Endometrium (tissue), 2 donors: Measurements from ENCODE around the gene WDR86.

Experiments used
- FAIRE-seq: peaks from 2 replicates; lab custom pipeline; 2012; peaks lifted over from hg19 to GRCh38; lab: Jason Lieb, UNC
- donor health status: control.
- donor health status: control.

Gene WDR86

DNA sequence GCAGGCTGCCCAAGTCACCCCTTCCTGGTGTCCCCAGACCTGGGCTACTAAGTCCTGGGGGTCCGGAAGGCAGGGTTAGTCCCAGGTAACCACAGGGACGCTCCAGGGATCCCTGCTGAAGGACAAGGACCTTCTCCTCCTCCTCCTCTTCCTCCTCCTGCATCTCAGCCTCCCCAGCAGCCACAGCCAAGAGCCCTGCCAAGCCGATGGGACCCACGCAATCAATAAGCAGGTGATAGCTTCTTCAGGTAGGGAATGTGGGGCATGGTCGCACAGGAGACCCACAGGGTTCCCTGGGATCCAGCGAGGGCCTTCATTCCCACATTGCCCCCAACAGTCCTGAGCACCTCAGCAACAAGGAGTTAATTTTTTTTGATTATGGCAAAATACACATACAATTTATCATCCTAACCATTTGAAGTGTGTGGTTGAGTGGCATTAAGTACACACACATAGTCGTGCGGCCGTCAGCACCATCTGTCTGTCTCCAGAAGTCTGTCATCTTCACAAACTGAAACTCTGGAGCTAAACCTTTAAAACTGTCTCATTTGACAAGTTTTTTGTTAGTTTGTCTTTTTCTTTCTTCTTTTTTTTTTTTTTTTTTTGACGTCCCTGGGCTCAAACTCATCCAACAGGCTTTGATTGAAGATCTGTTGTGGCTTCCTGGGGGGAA is 18.0 kb upstream of the WDR86 start:
- peak; percentile 53 for FAIRE-seq

DNA sequence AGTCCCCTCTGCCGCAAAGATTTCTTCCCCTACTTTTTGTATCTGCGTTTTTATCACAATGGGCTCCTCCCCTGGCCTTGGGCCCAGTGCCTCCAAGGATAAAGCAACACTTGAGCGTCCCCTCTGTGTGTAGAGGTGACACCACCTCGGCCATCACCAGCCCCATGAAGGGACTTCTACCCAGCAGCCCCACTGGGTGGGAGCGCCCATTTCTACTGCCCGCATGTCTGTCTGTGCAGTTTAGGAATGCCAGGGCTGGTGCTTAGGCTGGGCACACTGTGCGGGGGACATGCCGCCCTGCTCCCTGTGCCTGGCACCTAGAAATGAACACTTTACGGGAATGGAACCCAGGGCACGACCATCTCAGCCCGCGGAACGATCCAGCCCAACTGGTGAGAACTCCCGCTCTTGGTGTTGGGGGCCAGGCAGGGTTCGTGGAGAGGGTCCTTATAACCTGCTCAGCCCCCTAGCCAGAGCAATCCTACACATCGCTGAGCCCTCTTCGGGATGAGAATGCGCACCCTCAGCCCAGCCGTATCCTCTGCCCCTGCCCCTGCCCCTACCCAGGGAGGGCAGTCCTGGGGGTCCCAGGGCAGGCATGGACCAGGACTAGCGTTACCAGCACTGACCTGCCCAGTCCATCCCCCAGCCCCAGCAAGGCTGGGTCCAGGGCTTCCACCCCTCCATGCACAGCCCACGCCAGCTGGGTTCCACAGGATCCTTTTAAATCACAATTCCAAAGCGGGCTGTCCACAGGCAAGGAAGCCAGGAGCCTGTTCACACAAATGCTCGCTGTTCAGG is 17.3 kb upstream of the WDR86 start:
- FAIRE-seq = no peak

DNA sequence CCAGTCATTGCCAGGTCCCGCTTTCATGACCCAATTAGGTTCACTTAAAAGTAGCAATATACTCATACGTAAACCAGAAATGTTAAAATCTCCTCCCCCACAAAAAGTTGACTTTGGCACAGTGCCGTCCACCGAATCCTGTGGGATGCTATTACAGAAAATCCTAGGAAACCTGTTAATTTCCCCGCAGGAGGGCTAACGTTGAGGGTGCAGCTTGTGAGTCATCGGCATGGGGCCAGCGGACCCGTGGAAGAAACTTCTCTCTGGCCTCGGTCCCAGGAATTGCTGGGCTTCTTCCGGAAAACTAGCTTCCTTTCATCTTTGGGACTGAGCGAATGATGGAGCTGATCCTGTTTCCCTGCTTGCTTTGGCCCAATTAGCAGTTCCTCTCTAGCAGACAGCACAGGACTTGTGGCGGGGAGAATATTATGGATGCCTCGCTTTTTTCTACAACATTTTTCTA is 16.6 kb upstream of the WDR86 start:
- peak; percentile 8 for FAIRE-seq

DNA sequence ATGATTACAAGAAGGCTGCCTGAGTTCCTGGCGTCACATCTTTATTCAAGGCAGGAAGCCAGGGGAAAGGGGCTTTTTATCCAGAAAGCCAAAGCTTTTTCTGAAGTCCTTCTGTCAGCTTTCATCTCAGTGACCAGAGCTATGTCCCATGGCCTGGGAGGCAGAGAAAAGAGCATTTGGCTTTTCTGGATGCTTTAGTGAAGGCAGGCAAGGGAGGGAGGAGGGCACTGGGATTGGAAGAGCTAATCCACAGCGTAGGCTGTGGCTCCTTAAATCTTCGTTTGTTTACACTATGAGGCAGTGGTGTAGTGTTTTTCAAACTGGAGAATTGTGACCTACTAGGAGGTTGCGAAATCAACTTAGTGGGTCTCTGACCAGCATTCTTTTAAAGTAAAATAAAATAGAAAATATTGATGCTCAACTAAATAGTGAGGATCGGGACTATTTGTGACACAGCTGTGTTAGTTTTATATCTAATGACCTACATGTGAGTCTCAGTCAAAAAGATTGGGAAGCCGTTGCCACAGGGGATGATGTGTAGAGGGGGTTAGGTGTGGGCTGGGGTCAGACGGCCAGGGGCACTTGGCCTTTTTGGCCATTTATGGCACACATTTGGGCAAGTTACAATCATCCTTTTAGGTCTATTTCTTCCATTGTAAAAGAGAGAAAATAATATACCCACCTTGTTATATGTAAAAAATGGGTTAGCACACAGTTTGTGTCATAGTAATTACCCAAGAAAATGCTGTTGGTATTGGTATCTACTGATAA is 16.0 kb upstream of the WDR86 start:
- FAIRE-seq = peak; percentile 85

DNA sequence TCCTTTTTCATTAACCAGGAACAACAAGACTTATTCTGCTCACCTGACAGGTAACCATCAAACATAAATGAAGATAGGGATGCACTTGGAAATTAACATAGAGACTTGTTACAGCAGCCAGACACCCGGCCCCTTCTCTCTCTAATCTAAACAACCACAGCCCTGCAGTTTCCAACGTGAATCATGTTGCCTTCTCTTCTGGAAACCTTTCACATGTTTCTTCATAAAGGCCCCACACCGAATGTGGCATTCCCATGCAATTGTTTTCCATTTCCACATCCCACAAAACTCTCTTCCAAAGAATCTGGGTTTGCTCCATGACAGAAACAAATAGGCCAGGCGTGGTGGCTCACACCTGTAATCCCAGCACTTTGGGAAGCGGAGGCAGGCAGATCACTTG is 15.0 kb upstream of the WDR86 start:
- FAIRE-seq = no peak

DNA sequence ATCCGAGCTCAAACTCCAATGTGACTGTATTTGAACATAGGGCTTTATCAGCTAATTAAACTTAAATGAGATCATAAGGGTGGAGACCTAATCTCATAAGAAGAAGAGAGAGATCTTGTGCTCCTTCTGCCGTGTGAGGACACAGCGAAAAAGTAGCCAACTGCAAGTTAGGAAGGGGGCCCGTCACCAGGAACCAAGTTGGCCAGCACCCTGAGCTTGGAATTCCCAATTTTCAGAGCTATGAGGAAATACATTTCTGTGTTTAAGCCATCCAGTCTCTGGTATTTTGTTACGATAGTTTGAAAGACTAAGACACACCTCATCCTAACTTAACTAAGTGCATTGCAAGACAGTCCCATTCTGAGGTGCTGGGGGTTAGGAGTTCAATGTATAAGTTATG is 14.1 kb upstream of the WDR86 start:
- FAIRE-seq = no peak

DNA sequence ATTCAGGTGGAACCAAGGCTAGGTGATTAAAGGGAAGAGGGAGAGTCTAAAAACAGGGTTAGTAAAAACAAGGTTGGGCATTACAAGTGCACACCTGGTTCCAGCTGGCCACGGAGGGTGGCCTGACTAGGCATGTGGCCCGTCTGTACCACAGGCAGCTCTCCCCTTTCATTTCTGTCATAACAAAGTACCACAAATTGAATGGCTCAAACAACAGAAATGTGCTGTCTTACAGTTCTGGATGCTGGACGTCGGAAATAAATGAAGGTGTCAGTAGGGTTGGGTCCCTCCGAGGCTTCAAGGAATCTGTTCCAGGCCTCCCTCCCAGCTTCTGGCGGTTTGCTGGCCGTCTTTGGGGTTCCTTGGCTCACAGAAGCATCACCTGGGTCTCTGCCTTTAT is 13.4 kb upstream of the WDR86 start:
- no peak for FAIRE-seq

DNA sequence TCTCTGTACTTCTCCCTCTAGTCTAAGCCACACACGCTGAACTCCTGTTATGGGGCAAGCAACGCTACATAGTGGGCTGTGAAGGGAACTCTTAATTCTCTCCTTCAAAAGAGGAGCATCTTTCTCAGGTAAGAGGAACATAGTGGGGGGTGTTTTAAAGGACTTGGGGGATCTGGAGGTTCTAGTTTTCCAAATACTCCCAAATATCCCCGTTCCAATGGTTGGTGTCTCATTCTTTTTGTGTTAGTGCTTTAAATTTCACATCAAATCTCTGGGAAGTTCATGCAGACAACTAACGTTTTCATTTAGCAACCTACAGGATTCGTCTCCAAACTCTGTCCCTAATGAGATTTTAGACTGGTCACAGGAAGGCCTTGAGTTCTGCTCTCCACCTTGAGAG is 12.4 kb upstream of the WDR86 start:
- no peak for FAIRE-seq

DNA sequence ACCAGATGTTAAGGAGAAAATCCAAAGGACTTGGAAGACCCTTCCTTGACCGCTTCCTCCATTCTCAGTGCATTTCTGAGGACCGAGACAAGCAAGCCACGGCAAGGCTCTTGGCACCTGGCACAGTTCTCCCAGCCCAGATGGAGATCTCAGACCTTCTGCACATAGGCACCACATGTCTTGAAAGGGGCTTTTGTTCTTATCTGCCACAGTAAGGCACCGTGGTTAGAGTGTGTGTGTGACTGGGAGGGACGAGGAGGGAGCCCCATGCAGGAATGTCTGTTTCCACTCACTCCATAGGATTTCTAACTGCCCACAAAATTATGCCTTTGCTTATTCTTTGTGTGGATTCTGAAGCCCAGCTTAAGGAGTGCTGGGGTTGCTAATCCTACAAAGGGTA is 10.3 kb upstream of the WDR86 start:
- FAIRE-seq = no peak

DNA sequence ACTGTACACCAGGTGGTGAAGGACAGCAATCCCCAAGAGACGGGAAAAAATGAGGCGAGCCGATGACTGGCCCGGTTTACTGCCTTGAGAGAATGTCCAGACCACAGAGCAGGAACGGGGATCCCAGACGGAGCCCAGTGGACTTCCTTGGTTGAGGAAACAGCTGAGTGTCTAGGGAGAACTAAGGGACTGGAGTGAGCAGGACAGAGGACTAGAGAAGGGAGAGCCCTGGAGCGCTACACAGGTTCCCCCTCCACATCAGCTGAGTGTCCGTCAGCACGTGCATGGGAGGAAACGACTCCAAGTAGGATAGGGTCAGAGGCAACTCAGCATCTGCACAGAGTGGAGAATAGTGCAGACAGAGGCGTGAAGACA is 7.1 kb upstream of the WDR86 start:
- FAIRE-seq = no peak

DNA sequence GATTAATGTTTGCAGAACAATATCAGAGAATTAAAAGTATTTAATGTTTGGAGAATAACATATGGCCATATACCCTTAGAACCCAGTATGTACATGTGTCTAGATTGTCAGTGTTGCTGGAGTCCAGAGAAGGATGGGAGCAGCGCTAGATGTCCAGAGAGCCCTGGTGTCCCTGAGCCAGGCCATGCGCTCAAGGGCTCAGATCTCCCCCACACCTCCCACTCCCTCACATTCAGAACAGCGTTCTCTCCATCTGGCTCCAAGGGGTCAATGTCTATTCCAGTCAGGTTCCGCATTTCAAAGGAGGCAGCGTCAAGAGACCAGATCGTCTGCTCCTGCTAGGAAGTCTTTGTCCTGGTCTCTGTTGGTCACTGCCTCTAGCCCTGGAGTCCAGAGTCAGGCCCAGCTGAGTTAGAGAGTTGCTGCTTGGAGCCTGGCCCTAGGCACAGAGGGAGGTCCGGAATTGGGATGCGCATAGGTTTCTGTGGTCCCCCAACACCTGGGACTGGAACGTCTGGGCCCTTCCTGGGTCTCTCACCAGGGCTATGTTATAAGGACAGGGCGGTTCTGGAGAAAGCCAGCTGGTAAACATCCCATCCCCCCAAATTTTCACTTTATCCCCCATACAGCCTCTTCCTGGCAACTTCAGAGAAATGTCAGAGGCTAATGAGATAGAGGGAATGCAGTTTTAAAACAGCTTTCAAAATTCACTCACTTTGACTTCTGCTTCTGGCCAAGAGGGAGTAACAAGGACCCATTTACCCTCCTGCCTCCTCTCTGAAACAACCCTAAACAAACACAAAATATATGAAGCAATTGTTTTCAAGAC is 6.5 kb upstream of the WDR86 start:
- no peak for FAIRE-seq

DNA sequence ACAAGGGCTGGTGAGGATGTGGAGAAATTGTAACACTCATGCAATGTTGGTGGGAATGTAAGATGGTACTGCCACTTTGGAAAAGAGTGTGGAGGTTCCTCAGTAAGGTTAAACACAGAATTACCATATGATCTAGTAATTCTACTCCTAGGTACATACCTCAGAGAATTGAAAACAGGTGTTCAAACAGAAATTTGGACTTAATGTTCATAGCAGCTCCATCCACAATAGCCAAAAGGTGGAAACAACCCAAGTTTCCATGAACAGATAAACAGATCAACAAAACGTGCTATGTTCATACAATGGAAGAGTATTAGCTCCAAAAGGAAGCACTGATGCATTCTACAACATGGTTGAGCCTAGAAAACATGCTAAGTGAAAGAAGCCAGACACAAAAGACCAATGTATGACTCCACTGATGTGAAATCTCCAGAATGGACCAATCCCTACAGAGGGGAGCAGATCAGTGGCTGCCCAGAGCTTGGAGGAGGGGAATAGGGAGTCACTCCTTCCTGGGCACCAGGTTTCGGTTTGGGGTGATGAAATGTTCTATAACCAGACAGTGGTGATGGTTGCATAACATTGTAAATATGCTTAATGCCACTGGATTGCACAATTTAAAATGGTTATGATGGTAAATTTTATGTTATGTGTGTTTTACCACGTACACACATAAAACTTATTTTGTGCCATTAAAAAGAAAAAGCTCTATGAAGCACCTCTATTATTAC is 5.7 kb upstream of the WDR86 start:
- no peak for FAIRE-seq

DNA sequence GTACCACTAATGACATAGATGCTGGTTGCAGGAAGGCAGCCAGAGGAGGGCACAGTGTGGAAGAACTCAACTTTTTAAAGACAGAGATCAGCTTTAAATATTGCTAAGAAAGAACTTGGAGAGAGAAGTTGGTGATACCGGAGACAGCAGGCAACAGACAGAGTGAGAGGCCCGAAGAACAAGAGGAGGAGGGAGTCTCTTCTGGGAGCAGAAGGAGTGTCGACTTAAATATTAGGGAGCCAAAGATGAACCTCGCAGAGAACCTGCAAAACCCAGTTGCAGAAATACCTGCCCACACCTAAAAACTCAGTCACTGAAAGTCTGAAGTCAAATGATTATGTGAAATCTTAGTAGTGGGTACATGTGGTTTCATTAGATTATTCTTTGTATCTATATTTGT is 3.4 kb upstream of the WDR86 start:
- FAIRE-seq = no peak

DNA sequence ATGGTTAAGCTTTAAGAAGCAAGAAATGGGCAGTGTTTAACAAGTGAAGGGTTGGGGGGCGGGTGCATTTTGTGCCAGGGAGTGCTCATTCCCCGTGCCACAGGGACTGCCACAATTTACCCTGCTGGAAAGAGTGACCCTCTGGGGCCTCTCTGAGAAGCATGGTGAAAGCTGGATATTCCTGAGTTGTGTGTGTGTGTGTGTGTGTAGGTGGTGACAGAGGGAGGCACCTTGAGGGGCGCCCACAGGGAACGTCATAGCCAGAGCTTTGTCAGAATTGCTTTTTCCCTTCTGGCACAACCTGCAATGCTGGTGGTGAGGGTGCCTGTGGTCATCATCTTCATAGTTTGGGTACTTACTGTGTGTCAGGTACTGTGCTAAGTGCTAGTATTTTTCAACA is 2.5 kb upstream of the WDR86 start:
- FAIRE-seq = no peak

DNA sequence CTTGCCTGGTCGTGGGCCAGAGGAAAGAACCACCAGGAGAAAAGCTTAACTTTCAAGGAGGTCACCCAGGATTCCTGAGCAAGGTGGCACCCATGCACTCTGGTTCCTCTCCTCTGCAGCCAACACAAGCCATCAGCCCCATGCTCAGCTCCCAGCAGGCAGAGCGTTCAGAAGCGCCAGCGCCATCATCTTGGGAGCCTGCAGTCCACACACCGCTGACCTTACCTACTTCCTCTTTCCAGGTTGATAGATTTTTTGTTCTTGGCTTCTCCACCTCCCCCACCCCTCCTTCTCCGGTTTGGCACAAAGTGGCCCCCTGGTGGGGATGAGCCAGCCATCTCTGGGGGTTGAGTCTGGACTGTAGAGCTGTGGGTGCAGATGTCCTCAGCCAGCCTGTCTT is 1.7 kb upstream of the WDR86 start:
- no peak for FAIRE-seq

DNA sequence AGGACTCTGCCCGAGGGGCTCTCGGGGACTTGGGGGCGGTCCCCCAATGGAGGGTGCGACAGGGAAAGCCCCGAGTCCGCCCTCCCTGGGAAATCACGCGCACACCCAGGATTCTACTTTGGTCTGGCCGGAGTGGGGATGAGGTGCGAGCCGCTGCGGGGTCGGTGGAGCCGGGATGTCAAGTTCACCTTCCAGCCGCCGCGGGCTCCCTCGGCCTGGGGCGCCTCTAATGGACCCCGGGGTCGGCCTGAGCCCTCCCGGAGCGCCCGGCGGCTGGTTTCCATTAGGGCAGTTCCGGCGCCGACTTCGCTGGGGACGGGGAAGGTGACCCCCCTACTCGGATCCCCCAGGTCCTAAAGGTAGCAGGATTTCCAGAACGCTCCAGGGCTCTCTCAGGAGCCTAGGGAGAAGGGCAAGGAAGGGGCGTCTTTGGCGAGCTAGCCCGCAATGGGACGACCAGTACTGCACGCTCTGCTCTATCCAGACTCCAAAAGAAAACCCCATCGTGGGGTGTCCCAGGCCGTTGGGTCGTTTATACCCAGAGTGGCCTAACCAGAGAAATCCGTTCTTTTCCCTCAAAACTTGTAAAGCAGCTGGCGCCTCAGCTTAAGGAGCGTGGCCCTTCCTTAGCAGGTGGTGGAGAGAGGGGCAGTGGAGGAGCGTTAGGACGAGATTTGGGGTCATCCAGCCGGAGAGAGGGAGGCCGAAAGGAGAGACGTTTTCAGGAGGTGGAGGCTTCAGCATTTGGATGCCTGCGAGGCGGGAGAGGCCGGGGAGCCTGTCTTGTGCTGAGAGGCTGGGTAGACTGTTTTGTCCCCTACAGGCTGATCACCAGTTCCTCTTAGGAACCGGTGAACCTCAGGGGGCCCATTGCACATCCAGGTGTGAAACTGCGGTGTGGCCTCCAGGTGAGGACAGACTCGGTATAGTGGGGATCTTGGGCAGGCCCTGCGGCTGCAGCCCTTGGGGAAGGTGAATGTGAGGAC is 860 bp upstream of the WDR86 start:
- FAIRE-seq = no peak

DNA sequence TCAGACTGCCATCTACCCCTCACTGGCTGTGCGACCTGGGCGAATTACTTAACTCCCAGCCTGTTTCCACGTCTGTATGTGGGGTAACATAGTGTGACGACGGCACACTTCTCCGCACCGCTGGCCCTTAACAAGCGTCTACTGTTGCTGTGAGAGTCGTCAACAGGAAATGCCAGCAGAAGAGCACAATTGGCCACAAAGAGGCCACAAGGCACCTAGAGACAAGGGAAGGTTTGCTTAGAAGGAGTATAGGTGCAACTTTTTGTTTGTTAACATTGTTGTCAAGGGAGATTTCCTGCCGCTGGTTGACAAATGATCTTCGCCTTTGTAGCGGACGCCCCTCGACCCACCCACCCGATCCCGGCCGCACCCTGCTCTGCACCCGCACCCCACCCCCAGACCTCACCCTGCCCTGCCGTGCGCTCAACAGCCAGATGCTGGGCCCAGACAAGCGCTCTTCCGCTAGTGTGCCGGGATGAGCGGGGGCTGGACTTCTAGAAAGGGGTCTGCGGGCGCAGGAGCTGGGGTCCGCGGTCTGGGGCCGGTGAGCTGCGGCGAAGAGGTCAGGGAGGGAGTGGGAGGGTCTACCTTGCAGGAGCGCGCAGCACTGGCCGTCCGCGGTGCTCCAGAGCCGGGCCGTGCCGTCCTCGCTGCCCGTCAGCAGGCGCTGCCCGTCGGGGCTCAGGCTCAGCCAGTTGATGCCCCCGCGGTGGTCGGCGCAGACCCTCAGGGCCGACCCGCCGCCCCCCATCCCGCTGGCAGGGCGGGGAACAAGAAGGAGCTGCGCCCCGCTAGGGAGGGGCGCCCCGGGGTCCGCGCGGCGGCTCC is 785 bp downstream of the WDR86 start:
- FAIRE-seq = no peak

DNA sequence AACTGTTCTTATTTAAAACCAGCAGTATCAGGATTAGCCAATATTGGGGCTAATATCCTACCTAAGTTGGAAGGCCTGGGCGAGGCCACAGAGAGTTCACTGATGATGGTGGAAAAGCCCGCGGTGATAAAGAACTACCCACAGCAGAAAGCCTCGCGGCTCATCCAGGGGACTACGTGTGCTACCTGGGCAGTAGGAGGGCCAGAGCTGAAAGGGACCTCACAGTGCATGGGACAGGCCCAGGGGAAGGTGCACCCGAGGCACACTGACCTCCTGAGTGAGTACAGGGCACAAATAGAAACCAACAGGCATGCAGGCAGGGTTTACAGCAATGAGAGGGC is 1.4 kb downstream of the WDR86 start:
- no peak for FAIRE-seq

DNA sequence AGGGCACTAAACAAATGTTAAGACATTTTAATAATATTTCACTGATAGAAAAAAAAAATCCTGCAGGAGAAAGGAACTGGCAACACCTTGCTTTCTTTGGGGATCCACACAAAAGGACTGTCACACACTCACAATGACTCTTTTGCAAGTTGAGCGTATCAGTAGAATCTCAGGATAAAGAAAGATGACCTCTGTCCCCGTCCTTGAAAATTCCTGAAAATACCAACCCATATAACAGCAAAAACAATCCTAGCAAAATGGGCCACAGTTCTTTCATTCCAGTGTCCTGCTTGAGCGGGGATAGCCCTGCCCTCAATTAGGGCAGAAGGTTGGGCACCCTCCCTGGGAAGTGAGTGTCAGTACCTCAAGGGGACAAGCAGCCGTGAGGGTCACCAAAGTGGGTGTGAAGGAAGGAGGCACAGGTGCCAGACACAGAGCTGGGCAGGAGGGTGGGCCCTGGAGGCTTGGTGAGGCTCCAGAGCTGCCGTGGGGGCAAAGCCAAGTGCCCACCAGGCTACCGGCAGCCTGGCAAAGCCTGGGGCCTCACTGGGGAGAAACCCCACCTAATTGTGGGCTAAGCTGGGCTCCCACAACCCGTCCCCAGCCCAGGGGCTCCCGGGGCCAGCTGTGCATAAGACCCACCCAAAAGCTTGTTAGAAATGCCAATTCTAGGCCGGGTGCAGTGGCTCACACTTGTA is 2.8 kb downstream of the WDR86 start:
- no peak for FAIRE-seq
